ENCODE data around the gene TRIM17.

TRIM17 gene

DNA sequence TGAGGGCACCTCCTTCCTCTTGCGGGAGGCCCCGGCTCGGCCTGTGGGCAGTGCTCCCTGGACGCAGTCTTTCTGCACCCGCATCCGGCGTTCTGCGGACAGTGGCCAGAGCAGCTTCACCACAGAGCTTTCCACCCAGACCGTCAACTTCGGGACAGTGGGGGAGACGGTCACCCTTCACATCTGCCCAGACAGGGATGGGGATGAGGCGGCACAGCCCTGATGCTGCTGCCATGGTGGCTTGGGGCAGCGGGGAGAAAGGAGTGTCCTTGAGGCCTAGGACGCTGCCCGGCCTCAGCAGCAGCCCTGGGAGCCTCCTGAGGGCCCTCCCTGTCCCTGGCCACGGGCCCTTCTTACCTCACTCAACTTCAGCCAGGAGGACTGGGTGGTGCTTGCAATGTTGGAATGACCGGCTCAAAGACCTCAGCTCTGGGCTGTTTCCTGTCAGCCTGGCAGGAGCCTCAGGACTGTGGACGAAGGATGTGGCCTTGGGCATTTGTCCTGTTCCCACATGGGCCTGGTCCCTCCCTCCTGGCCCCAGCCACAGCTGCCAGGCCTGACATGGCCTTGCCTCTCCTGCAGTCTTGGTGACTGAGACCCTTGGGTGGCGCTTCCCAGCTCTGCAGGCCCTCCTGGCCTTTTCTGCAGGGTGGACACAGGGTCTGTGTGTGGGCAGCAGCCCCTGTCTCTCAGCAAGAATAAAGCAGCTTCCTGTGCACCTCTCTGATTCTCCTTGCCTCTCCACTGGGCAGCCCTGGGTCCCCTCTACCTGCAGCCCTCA, 55.9 kb downstream of the TRIM17 start (continued):
- TF ChIP-seq ZNF175 (tag by site-specific recombination; IDR thresholded peaks at IDR 0.05) (no peak), ZNF394 (tag by site-specific recombination; IDR thresholded peaks at IDR 0.05; ENCODE audit: borderline replicate concordance) (no peak), ZNF169 (tag by site-specific recombination; IDR thresholded peaks at IDR 0.05) (no peak)
- TF ChIP-seq, protein P1, sequence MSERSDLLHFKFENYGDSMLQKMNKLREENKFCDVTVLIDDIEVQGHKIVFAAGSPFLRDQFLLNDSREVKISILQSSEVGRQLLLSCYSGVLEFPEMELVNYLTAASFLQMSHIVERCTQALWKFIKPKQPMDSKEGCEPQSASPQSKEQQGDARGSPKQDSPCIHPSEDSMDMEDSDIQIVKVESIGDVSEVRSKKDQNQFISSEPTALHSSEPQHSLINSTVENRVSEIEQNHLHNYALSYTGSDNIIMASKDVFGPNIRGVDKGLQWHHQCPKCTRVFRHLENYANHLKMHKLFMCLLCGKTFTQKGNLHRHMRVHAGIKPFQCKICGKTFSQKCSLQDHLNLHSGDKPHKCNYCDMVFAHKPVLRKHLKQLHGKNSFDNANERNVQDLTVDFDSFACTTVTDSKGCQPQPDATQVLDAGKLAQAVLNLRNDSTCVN (tag by site-specific recombination; optimal IDR thresholded peaks at IDR 0.05) = no peak
- TF ChIP-seq, protein P2, sequence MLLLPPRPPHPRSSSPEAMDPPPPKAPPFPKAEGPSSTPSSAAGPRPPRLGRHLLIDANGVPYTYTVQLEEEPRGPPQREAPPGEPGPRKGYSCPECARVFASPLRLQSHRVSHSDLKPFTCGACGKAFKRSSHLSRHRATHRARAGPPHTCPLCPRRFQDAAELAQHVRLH (tag by site-specific recombination; IDR thresholded peaks at IDR 0.05) = no peak

DNA sequence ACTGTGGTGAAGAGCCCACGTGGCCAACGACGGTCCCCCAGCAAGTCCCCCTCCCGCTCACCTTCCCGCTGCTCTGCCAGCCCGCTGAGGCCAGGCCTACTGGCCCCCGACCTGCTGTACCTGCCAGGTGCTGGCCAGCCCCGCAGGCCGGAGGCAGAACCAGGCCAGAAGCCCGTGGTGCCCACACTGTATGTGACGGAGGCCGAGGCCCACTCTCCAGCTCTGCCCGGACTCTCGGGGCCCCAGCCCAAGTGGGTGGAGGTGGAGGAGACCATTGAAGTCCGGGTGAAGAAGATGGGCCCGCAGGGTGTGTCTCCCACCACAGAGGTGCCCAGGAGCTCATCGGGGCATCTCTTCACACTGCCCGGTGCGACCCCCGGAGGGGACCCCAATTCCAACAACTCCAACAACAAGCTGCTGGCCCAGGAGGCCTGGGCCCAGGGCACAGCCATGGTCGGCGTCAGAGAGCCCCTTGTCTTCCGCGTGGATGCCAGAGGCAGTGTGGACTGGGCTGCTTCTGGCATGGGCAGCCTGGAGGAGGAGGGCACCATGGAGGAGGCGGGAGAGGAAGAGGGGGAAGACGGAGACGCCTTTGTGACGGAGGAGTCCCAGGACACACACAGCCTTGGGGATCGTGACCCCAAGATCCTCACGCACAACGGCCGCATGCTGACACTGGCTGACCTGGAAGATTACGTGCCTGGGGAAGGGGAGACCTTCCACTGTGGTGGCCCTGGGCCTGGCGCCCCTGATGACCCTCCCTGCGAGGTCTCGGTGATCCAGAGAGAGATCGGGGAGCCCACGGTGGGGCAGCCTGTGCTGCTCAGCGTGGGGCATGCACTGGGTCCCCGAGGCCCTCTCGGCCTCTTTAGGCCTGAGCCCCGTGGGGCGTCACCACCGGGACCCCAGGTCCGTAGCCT, 56.8 kb downstream of the TRIM17 start:
- POLR2A ChIA-PET = no interaction called here
- TF ChIP-seq PRDM1 (tag by site-specific recombination; IDR thresholded peaks at IDR 0.05) = no peak
- no peak for TF ChIP-seq ZBTB8A (tag by site-specific recombination; IDR thresholded peaks at IDR 0.05)
- TF ChIP-seq, protein P3, sequence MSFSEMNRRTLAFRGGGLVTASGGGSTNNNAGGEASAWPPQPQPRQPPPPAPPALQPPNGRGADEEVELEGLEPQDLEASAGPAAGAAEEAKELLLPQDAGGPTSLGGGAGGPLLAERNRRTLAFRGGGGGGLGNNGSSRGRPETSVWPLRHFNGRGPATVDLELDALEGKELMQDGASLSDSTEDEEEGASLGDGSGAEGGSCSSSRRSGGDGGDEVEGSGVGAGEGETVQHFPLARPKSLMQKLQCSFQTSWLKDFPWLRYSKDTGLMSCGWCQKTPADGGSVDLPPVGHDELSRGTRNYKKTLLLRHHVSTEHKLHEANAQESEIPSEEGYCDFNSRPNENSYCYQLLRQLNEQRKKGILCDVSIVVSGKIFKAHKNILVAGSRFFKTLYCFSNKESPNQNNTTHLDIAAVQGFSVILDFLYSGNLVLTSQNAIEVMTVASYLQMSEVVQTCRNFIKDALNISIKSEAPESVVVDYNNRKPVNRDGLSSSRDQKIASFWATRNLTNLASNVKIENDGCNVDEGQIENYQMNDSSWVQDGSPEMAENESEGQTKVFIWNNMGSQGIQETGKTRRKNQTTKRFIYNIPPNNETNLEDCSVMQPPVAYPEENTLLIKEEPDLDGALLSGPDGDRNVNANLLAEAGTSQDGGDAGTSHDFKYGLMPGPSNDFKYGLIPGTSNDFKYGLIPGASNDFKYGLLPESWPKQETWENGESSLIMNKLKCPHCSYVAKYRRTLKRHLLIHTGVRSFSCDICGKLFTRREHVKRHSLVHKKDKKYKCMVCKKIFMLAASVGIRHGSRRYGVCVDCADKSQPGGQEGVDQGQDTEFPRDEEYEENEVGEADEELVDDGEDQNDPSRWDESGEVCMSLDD (tag by site-specific recombination; IDR thresholded peaks at IDR 0.05) = no peak
- TF ChIP-seq, protein P4, sequence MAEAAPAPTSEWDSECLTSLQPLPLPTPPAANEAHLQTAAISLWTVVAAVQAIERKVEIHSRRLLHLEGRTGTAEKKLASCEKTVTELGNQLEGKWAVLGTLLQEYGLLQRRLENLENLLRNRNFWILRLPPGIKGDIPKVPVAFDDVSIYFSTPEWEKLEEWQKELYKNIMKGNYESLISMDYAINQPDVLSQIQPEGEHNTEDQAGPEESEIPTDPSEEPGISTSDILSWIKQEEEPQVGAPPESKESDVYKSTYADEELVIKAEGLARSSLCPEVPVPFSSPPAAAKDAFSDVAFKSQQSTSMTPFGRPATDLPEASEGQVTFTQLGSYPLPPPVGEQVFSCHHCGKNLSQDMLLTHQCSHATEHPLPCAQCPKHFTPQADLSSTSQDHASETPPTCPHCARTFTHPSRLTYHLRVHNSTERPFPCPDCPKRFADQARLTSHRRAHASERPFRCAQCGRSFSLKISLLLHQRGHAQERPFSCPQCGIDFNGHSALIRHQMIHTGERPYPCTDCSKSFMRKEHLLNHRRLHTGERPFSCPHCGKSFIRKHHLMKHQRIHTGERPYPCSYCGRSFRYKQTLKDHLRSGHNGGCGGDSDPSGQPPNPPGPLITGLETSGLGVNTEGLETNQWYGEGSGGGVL (tag by site-specific recombination; IDR thresholded peaks at IDR 0.05) = no peak

DNA sequence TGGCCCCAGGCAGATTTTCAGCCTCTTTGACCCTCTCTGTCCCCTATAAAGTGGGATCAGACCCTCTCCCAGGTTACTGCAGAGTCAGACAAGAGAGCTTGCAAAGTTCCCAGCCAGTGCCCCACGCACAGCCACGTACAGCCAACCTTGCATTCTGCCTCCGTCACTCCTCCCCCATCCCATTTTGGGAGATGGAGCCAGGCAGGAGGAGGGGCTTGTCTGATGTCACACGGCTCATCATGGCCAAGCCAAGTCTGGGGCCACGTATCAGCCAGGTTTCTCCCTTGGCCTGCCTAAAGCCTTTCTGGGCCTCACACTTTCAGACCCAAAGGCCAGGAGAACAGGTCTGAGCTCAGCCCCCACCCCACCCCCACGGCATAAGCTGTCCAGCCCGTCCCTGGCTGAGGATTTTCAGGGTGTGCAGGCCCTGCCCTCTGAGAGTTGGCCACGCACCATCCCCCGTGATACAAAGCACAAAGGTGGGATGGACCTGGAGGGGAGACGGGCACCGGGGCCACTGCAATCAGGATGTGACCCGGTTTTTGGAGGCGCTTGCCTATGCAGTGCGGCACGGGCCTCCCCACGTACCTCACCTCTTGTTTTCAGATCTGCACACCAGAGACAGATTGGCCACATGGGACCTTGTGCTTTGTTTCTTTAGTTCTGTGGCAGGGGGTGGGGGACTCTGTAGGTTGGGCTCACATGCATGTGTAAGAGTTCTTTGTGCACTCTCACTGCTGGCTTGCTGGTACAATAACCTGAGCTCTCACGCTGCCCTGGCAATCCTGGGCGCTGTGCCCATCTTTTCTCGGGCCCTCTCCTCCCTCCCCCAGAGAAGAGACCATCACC, 57.7 kb downstream of the TRIM17 start:
- Histone ChIP-seq H3K4me3 (ENCODE audit: low read depth, low read length) (no peak overlapping the region), H3K4me1 (ENCODE audit: control insufficient read depth, insufficient read depth, low read length) (no peaks in the 10 kb centered on the region), H3K36me3 (ENCODE audit: control insufficient read depth in 2 of 2, insufficient read depth in 1 of 2, low read length in 2 of 2) (no peaks in the 10 kb centered on the region), H3K9me3 (ENCODE audit: control insufficient read depth, insufficient read depth, low read depth, low read length) (no peaks in the 10 kb centered on the region), H3K27ac (ENCODE audit: extremely low read depth, low read depth, low read length) (no peak overlapping the region)
- POLR2A ChIA-PET = no interaction called here
- CTCF ChIA-PET = no interaction called here
- peak; percentile 70; the same call in 1 of the 2 replicates for TF ChIP-seq ZFP3 (tag by site-specific recombination; IDR thresholded peaks at IDR 0.05; ENCODE audit: low read depth)
- no peak for TF ChIP-seq SP7 (tag by site-specific recombination; IDR thresholded peaks at IDR 0.05)
- TF ChIP-seq, protein P5, sequence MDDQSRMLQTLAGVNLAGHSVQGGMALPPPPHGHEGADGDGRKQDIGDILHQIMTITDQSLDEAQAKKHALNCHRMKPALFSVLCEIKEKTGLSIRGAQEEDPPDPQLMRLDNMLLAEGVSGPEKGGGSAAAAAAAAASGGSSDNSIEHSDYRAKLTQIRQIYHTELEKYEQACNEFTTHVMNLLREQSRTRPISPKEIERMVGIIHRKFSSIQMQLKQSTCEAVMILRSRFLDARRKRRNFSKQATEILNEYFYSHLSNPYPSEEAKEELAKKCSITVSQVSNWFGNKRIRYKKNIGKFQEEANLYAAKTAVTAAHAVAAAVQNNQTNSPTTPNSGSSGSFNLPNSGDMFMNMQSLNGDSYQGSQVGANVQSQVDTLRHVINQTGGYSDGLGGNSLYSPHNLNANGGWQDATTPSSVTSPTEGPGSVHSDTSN (CRISPR knock-in tag; IDR thresholded peaks at IDR 0.05) = no peak
- TF ChIP-seq, protein P6, sequence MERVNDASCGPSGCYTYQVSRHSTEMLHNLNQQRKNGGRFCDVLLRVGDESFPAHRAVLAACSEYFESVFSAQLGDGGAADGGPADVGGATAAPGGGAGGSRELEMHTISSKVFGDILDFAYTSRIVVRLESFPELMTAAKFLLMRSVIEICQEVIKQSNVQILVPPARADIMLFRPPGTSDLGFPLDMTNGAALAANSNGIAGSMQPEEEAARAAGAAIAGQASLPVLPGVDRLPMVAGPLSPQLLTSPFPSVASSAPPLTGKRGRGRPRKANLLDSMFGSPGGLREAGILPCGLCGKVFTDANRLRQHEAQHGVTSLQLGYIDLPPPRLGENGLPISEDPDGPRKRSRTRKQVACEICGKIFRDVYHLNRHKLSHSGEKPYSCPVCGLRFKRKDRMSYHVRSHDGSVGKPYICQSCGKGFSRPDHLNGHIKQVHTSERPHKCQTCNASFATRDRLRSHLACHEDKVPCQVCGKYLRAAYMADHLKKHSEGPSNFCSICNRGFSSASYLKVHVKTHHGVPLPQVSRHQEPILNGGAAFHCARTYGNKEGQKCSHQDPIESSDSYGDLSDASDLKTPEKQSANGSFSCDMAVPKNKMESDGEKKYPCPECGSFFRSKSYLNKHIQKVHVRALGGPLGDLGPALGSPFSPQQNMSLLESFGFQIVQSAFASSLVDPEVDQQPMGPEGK (tag by site-specific recombination; IDR thresholded peaks at IDR 0.05) = no peak
- TF ChIP-seq ZEB2 (tag by site-specific recombination; IDR thresholded peaks at IDR 0.05) = no peak
- TF ChIP-seq ZNF747 (tag by site-specific recombination; IDR thresholded peaks at IDR 0.05) = no peak
- TF ChIP-seq ZNF112 (tag by site-specific recombination; IDR thresholded peaks at IDR 0.05) = no peak
- TF ChIP-seq ZNF791 (tag by site-specific recombination; IDR thresholded peaks at IDR 0.05) = no peak
- no peak for TF ChIP-seq ZNF629 (tag by site-specific recombination; IDR thresholded peaks at IDR 0.05)
- TF ChIP-seq EGR2 (tag by site-specific recombination; IDR thresholded peaks at IDR 0.05; ENCODE audit: low read depth) = no peak

More for the DNA sequence above, 56.8 kb downstream of the TRIM17 start:
- H3K4me1 ChIP-seq (ENCODE audit: control insufficient read depth, insufficient read depth, low read length) = no peaks in the 10 kb centered on the region
- CTCF ChIA-PET = no interaction called here
- no peak overlapping the region for H3K4me3 ChIP-seq (ENCODE audit: low read depth, low read length)
- H3K27ac ChIP-seq (ENCODE audit: extremely low read depth, low read depth, low read length) = no peak overlapping the region
- H3K36me3 ChIP-seq (ENCODE audit: control insufficient read depth in 2 of 2, insufficient read depth in 1 of 2, low read length in 2 of 2) = no peaks in the 10 kb centered on the region
- H3K9me3 ChIP-seq (ENCODE audit: control insufficient read depth, insufficient read depth, low read depth, low read length) = no peaks in the 10 kb centered on the region

All from HEK293 (cell line).